WTC11 (cell line): ENCODE measurements around the gene PLEKHN1.

Experiments used
- CBFB ChIP-seq: sonication (generic); formaldehyde crosslinking; IDR thresholded peaks from 2 replicates; pipeline ENCODE4 v1.8.1; 2022; ENCODE audit warnings: mild to moderate bottlenecking, low read depth, missing genetic modification reagents
- FOXP1 ChIP-seq: sonication (generic); formaldehyde crosslinking; IDR thresholded peaks from 2 replicates; pipeline ENCODE4 v1.8.0; 2022; ENCODE audit warnings: missing genetic modification reagents, mild to moderate bottlenecking, moderate library complexity, borderline replicate concordance
- NR1H2 ChIP-seq: sonication (generic); formaldehyde crosslinking; IDR thresholded peaks from 2 replicates; pipeline ENCODE4 v1.9.0; 2021; ENCODE audit warnings: mild to moderate bottlenecking, moderate library complexity, missing genetic modification reagents
- USF1 ChIP-seq: sonication (generic); formaldehyde crosslinking; IDR thresholded peaks from 2 replicates; pipeline ENCODE4 v1.8.0; 2022; ENCODE audit warnings: mild to moderate bottlenecking, missing genetic modification reagents
- USF2 ChIP-seq: sonication (generic); formaldehyde crosslinking; IDR thresholded peaks from 2 replicates; pipeline ENCODE4 v1.8.1; 2023; ENCODE audit warnings: mild to moderate bottlenecking, missing genetic modification reagents, moderate library complexity
- ZNF232 ChIP-seq: sonication (generic); formaldehyde crosslinking; IDR thresholded peaks from 2 replicates; pipeline ENCODE4 v1.8.0; 2022; ENCODE audit warnings: mild to moderate bottlenecking, missing genetic modification reagents
- TF ChIP-seq, protein P1 (sequence below): fragments of 200-600 bp; IDR thresholded peaks from 2 replicates; pipeline ENCODE4 v1.8.0; 2022; ENCODE audit warnings: antibody characterized with exemption
- TF ChIP-seq, protein P2 (sequence below): sonication (generic); formaldehyde crosslinking; IDR thresholded peaks from 2 replicates; pipeline ENCODE4 v1.8.0; 2022; ENCODE audit warnings: mild to moderate bottlenecking, missing genetic modification reagents
- TF ChIP-seq, protein P3 (sequence below): sonication (generic); formaldehyde crosslinking; IDR thresholded peaks from 2 replicates; pipeline ENCODE4 v1.8.1; 2022; ENCODE audit warnings: low read depth, mild to moderate bottlenecking, moderate library complexity, missing genetic modification reagents, borderline replicate concordance
- TF ChIP-seq, protein P4 (sequence below): sonication (generic); formaldehyde crosslinking; IDR thresholded peaks from 2 replicates; pipeline ENCODE4 v1.8.1; 2023; ENCODE audit warnings: mild to moderate bottlenecking, moderate library complexity, missing genetic modification reagents

GRCh38 chr1:1013922-1014648 is 47.8 kb downstream of the PLEKHN1 start:
- TF ChIP-seq, protein P1, sequence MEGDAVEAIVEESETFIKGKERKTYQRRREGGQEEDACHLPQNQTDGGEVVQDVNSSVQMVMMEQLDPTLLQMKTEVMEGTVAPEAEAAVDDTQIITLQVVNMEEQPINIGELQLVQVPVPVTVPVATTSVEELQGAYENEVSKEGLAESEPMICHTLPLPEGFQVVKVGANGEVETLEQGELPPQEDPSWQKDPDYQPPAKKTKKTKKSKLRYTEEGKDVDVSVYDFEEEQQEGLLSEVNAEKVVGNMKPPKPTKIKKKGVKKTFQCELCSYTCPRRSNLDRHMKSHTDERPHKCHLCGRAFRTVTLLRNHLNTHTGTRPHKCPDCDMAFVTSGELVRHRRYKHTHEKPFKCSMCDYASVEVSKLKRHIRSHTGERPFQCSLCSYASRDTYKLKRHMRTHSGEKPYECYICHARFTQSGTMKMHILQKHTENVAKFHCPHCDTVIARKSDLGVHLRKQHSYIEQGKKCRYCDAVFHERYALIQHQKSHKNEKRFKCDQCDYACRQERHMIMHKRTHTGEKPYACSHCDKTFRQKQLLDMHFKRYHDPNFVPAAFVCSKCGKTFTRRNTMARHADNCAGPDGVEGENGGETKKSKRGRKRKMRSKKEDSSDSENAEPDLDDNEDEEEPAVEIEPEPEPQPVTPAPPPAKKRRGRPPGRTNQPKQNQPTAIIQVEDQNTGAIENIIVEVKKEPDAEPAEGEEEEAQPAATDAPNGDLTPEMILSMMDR, result no peak
- TF ChIP-seq USF2 (CRISPR knock-in tag), result no peak
- no peak for TF ChIP-seq CBFB (CRISPR knock-in tag)
- TF ChIP-seq, protein P2, sequence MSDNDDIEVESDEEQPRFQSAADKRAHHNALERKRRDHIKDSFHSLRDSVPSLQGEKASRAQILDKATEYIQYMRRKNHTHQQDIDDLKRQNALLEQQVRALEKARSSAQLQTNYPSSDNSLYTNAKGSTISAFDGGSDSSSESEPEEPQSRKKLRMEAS (CRISPR knock-in tag), result no peak
- TF ChIP-seq, protein P3, sequence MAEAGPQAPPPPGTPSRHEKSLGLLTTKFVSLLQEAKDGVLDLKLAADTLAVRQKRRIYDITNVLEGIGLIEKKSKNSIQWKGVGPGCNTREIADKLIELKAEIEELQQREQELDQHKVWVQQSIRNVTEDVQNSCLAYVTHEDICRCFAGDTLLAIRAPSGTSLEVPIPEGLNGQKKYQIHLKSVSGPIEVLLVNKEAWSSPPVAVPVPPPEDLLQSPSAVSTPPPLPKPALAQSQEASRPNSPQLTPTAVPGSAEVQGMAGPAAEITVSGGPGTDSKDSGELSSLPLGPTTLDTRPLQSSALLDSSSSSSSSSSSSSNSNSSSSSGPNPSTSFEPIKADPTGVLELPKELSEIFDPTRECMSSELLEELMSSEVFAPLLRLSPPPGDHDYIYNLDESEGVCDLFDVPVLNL (CRISPR knock-in tag), result no peak
- TF ChIP-seq FOXP1 (CRISPR knock-in tag), result no peak
- no peak for TF ChIP-seq USF1 (CRISPR knock-in tag)
- TF ChIP-seq, protein P4, sequence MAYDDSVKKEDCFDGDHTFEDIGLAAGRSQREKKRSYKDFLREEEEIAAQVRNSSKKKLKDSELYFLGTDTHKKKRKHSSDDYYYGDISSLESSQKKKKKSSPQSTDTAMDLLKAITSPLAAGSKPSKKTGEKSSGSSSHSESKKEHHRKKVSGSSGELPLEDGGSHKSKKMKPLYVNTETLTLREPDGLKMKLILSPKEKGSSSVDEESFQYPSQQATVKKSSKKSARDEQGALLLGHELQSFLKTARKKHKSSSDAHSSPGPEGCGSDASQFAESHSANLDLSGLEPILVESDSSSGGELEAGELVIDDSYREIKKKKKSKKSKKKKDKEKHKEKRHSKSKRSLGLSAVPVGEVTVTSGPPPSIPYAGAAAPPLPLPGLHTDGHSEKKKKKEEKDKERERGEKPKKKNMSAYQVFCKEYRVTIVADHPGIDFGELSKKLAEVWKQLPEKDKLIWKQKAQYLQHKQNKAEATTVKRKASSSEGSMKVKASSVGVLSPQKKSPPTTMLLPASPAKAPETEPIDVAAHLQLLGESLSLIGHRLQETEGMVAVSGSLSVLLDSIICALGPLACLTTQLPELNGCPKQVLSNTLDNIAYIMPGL (CRISPR knock-in tag), result no peak
- TF ChIP-seq ZNF232 (CRISPR knock-in tag), result no peak
- no peak for TF ChIP-seq NR1H2 (CRISPR knock-in tag)
